ENCODE data around the gene PROCA1. TPM values are rescaled to one million over a fixed set of nuclear protein-coding genes. Genes with fewer than 3 reads are reported as not detected.

PROCA1 gene
- total and polyA plus RNA-seq, 9 of the 15 experiments (the other 6 are each of a cell fraction or from before 2014, with no cell fraction given), result 0.78 to 16.2 (median 5.6) TPM

DNA sequence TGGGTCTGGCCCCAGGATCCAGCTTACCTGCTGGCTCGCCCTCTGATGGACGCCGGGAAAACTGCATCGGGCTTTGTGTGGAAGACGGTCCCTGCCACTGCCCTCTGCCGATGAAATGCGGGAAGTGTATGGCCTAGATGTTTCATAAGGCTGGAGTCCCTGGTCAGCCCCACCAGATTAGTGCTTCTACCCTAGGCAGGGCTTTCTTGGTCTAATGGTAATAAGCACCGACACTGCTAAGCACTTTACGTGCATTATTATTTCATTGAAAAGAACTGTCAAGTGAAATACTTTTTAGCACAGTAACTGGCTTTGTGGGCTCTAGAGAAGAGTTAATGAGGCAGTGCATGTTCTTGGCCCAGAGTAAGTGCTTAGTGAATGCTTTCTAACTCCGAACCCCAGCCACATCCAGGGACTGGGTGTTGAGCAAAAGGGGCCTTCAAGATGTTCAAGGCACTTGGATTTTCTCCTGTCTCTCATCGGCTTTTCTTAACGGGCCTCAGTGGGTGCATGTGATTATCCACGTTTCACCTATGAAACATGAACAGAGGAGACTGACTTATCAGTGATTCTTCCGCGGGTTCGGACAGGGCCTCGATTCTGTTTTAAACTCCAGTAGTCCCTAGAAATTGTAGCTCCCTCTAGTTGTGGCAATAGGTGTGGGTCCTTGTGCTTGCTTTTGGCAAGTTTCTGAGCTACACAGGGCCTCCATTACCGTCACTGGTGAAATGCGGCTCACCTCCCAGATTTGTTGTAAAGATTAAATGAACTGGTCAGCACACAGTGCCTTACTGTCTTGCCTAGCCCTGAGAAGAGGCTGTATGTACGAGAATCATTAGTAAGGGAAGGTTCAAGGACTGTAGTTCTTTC lies 38.7 kb upstream of the PROCA1 start (continued):
- no peak for TF ChIP-seq ZBTB26 (CRISPR knock-in tag; IDR thresholded peaks at IDR 0.05)
- TF ChIP-seq FOXJ2 (tag; IDR thresholded peaks at IDR 0.05), result no peak
- TF ChIP-seq, protein P1, sequence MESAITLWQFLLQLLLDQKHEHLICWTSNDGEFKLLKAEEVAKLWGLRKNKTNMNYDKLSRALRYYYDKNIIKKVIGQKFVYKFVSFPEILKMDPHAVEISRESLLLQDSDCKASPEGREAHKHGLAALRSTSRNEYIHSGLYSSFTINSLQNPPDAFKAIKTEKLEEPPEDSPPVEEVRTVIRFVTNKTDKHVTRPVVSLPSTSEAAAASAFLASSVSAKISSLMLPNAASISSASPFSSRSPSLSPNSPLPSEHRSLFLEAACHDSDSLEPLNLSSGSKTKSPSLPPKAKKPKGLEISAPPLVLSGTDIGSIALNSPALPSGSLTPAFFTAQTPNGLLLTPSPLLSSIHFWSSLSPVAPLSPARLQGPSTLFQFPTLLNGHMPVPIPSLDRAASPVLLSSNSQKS (CRISPR knock-in tag; IDR thresholded peaks at IDR 0.05), result no peak
- no peak for TF ChIP-seq CHCHD3 (CRISPR knock-in tag; IDR thresholded peaks at IDR 0.05)
- no peak for TF ChIP-seq ZNF76 (CRISPR knock-in tag; IDR thresholded peaks at IDR 0.05; ENCODE audit: borderline replicate concordance)
- TF ChIP-seq ZKSCAN3 (CRISPR knock-in tag; IDR thresholded peaks at IDR 0.05), result no peak
- no peak for TF ChIP-seq NR2F6 (CRISPR knock-in tag; IDR thresholded peaks at IDR 0.05)
- no peak for TF ChIP-seq ZNF431 (CRISPR knock-in tag; IDR thresholded peaks at IDR 0.05)
- TF ChIP-seq ARID1B (IDR thresholded peaks at IDR 0.05), result no peak
- TF ChIP-seq SIX5 (IDR thresholded peaks at IDR 0.05; ENCODE audit: borderline replicate concordance in 1 of 2, insufficient read depth in 1 of 2, low read depth in 1 of 2, low read length in 2 of 2), result no peak
- TF ChIP-seq MEIS2 (IDR thresholded peaks at IDR 0.05; ENCODE audit: partially characterized antibody), result no peak
- no peak for TF ChIP-seq CHD7 (IDR thresholded peaks at IDR 0.05; ENCODE audit: low read depth, low read length)
- TF ChIP-seq TRIM24 (IDR thresholded peaks at IDR 0.05), result no peak
